NCI-H1930 (cell line): Measurements from ENCODE around the gene LPP.

Experiments used
- DNase-seq, 2 experiments: peaks; one replicate each; lab custom pipeline; 2025; lab: John Stamatoyannopoulos, UW

LPP gene

GRCh38 chr3:188672840-188673239, 518.9 kb downstream of the LPP start:
- no peak for DNase-seq

GRCh38 chr3:188673646-188674186, 519.8 kb downstream of the LPP start:
- DNase-seq: no peak

DNA sequence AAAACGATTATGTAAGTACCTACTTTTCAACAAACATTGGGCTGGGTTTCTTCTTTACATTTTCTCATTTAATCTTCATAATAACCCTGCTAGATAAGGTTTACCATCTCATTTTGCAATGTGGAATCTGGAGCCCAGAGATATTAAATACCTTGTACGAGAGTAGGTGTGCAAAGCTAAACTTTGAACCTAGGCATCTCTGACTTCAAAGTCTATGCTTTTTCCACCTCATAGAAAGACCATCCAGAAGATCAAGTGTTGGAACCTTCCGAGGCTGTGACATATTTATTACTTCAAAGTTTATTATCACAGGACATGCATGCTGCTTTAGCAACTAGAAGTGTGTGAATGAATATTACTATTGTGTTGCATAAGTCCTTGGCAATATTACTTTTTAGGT, 520.6 kb downstream of the LPP start:
- DNase-seq: no peak

DNA sequence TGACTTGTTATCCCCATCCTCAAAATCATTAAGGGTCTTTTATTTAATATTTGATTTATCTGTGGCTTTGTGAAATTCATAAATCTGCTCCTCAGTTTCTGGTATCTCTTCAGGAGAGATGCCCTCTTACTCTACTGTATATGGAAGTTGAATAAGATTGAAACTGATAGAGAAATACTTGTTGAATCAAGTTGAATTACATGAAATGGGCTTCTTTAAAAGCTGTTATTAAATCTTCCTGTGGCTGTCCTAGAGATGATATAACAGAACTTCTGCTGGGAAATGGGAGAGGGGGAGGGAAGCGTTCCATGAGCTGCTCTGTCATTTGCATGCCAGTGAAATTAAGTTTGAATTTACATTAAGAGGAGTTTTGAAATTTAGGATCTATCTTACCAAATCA, 523.4 kb downstream of the LPP start:
- no peak for DNase-seq

DNA sequence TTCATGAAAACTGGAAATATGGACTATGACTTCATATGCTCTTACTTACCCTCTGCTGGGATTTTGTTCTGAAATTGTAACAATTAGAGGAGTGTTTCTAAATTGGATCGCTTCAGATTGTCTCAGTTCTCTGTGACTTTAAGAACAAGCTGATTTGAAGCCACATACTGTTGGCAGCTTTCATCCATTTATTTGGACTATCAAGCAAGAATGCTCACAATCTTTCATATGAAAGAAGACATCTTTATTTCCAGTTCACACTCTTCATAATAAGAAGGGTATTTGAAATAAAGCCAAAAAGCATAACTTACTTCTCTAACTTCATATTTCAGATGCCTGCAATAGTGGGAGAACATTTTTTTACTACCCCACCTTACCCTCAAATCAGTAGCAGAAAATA, 526.2 kb downstream of the LPP start:
- DNase-seq: no peak

DNA sequence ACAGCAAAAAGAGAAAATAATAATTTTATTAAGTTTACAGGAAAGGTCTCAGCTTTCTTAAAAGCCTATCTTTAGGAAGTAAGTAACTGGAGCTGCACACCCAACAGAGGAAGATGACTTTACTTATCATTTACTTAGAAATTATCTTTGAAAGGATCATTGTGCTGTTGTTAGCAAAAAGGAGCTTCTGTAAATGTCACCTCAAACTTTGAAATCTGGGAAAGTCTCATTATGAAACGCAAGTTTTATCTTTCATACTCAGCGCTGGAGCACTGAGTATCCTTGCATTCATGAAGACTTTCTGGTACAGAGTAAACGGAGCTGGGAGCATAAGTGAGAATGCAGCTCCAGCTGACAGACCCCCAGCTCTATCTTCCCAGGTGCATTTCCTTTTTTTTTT, 526.6 kb downstream of the LPP start:
- DNase-seq: no peak

- no peak for DNase-seq
These were observed 528.4 kb downstream of the LPP start for GRCh38 chr3:188682316-188682715.

- DNase-seq: no peak
These were observed 529.1 kb downstream of the LPP start for GRCh38 chr3:188683032-188683521.

DNA sequence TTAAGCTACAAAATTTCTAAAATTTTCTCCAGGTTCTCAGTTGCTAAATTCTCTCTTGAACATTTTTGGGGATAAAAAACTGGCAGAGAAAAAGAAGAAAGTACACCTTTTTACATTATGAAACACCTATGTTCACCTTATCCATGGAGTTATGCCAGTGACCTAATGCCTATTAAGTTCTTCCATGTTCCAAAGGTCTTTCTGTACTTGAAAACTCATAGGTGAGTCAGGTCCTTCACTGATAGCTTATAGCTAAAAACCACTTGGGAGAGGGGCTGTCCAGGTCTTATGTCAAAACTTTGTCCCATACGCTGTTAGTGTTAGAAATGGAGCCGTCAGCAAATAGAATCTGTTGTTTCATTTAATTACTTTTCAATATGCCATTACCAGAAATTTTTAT, 530.3 kb downstream of the LPP start:
- DNase-seq: no peak

DNA sequence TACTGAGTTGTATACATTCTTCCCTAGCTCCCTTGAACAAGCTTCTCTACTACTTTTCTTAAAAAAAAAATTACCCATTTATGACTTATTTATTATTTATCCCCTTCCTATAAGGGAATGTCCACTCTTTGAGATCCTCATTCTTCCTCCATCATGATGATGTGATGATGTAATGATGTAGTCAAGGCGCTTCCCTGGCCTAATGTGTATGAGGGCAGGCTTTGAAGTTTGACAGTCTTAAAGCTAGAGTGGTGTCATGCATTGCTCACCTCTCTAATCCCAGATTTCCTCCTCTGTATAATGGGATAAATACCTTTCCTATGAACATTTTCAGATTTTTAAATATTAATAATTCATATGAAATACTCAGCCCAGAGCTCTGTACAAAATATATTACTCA, 531.8 kb downstream of the LPP start:
- DNase-seq: no peak

DNA sequence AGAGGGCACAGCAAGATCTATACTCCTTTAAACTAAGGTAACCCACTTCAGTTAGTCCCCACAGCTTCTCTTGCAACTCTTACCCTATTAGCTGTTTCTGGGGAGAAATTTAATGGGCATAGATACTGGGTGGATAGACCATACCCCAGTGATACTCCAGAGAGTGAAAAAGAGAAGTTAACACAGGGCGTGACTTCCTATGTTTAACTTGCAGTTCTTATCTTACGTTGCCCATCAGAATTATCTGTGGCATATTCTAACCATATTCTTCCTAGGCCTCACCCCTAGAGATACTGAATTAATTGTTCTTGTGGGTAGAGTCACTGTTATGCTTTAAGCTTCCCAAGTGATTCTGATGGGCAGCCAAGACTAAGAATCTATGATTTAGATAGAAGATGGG, 532.4 kb downstream of the LPP start:
- DNase-seq: no peak

DNA sequence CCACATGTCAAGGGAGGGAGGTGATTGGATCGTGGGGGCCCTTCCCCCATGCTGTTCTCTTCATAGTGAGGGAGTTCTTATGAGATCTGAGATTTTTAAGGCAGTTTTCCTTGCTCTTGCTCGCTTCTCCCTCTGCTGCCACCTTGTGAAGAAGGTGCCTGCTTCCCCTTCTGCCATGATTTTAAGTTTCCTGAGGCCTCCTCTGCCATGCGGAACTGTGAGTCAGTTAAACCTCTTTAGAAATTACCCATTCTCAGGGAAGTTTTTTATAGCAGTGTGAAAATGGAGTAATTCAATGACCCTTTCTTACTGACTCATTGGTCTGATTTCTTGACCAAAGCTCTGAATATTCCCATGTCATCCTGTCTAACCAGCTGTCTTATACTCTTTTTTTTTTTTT, 533.4 kb downstream of the LPP start:
- no peak for DNase-seq

DNA sequence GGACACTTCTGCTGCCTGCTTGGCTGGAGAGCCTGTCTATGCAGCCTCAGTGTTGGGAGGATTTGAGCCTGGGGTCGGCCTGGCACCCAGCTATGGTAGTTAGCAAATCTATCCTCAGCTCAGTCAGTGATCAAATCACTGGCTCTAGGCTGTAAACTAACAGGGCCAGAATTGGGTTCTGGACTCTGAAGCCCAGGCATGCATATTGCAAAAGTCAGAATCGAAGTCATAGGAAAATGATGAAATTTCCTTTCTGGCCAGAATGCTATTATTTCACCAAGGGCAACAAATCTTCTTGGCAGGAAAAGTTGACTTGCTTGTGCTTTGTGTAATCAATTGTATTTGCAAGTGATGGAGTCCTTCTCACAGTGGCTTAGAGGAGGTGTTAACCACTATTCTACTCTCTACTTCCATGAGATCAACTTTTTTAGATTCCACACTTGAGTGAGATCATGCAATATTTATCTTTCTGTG, 535.2 kb downstream of the LPP start:
- no peak for DNase-seq

- no peak for DNase-seq
These were observed 536.1 kb downstream of the LPP start for GRCh38 chr3:188690064-188690463.

- DNase-seq: no peak
These were observed 537.0 kb downstream of the LPP start for GRCh38 chr3:188691004-188691403.

DNA sequence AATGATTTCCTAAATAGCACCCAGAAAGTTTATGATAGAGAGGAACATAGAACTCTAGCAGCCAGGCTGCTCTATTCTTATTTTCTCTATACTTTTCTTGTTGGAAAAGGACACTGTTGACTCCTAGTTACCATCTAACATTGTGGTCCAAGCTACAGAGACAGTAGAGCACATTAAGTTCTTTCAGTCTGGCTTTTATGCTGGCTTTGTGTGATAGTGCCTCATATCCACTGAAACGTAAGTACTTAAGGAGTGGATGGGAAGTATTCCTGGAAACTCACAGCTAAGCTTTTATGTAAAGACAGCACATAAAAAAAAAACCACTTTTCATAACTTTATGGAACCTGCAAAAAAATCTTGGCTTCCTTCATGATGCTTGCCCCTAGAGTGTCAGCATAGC, 537.7 kb downstream of the LPP start:
- no peak for DNase-seq

GRCh38 chr3:188692700-188693099, 538.7 kb downstream of the LPP start:
- no peak for DNase-seq

- DNase-seq: no peak
These were observed 539.5 kb downstream of the LPP start for GRCh38 chr3:188693435-188693834.

DNA sequence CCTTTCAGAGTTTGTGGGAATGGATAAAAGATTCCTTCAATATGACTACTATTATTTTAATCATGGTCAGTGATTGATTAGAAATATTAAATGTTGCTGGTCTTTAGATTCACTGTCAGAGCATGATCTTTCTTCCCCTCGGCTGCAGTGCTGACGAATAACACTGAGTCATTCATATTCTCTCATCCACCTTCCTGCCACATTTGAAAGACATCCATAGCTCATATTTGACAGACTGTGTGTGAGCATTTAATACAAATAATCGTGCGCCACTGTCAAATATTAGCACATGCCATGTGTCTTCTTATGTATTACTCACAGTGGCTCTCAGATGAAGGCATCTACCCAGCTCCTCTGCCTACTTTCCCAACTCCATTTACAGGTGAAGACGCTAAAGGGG, 541.3 kb downstream of the LPP start:
- DNase-seq: no peak

GRCh38 chr3:188697127-188697526, 543.2 kb downstream of the LPP start:
- no peak for DNase-seq

GRCh38 chr3:188698436-188698835, 544.5 kb downstream of the LPP start:
- no peak for DNase-seq

DNA sequence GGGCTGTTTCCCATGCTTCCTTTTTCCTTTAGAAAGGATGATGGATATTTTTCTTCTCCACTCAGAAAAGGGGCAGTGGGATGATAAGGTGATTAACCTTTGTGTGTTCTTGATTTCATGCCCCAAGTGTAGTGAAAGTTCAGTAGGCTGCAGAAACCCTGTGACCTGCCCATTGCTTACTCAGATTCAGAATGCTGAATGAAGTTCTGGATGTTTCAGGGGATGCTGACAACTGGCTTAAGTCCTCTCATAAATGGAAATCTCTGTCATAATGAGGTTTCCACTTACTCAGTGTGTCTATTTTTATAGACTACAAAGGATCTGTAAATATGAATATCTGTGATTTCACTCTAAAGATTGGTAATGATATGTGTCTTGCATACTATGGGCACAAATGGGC, 546.5 kb downstream of the LPP start:
- DNase-seq: no peak

DNA sequence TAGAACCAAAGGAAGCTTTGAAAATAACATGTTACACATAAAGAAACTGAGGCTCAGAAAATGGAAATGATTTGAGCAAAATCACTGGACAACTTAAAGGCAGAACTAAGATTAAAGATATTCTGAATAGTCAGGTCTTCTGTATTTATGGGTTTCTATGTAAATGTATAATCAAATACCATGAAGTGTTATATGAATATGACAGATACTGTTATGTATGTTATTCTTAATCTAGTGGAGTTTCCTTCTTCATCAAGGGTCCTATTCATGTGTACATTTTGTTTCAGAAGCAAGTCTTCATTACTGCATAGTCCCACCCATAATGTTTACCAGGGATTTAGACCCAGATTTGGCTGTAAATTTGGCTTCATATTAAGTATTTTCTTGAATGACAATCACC, 547.0 kb downstream of the LPP start:
- DNase-seq: no peak

DNA sequence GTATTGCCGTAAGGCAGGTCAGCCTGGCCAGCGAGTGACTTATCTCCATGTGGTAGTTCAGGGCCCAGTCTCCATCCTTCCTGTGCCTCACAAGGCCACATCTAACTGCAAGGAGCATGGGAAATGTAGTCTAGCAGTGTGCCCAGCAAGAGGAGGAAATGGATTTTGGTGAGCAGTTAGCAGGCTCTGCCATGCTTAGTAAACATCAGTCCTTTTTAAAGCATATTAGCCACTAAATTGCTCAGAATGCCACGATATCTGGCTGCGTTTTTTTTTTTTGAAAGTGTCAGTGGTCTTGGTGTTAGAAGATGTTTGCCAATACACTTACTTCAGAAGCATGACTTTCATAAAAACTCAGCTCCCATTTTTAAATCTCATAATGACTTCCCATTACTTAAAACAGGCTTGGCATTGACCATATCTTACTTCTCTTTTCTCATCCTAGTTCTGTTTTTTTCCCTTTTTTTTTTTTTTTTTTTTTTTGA, 547.6 kb downstream of the LPP start:
- DNase-seq: no peak
